RPMI7951 (cell line): ENCODE measurements around the gene PPP1R15B. TPM values are rescaled to one million over a fixed set of nuclear protein-coding genes. Genes with fewer than 3 reads are reported as not detected.

Experiments used
- DNase-seq: peaks from one replicate; pipeline ENCODE4 v3.0.0-alpha.2; 2012; ENCODE audit warnings: low read depth
- total RNA-seq: library from RNA; depleted of rRNA; stranded (reverse); fragments of >200 nt; shearing (Covaris generic); gene quantifications from 2 replicates; pipeline ENCODE4 v1.2.3, GENCODE V29; 2014

PPP1R15B gene
- total RNA-seq, 1 experiment from 2014 or later = 21.7 TPM

DNA sequence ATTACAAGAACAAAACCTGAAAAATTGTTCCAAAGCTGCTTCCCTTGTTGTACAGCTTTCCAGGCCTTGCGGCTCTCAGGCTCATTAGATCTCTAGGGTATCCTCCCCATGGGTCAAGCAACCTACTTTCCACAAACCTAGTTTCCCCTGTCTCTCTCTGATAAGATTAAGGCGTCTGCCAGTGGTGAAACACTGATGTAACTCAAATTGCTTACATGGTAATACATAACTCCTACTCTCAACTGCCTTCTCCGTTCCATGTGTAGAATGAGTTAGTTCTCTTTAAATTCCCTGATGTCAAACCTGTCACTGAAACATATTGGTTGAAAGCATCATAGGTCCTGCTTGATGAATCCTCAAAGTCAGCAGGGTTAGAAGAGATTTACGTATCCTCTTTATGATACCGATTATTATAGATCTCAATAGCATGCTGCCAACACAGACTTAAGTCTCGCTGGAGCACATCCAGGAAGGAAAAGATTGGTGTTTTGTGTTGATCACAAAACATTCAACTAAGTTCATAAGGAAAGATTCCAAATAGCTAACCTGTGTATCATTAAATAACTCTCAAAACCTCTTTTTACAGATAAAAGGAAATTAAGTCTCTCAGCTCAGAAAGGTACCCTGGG is 10.6 kb downstream of the PPP1R15B start:
- no peak for DNase-seq

DNA sequence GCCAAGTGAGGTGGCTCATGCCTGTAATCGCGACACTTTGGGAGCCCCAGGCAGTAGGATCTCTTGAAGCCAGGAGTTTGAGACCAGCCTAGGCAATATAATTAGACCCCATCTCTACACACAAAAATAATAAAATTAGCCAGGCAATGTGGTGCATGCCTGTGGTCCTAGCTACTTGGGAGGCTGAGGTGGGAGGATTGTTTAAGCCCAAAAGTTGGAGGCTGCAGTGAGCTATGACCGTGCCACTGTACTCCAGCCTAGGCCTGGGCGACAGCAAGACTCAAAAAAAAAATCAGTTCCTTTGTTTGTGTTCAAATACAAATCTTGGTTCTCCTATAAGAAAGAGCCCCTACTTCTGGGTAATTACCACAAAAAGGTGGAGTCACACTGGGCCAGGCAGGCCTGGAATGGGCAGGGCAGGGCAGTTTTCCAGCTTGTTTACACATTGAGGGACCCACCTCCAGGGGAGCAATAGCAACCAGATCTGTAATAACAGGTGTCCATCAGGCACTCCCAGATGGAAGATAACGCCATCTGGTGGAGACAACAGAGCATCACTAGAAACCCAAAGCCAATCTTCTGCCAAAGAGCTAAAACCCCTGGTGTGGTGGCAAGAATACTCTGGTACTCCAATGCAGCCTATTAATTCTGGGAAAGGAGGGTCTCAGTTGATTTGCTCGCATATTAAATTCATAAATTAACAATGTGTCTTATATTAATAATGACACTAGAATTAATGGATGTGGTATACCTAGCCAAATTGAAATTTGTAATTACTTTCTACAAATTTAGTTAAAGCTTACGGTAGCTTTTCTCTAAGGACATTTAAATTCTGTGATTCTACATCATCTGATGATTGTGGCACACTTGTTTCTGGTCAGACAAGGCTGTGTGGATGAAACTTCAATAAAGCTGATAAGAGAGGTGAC is 13.2 kb downstream of the PPP1R15B start:
- peak; percentile 72 for DNase-seq

DNA sequence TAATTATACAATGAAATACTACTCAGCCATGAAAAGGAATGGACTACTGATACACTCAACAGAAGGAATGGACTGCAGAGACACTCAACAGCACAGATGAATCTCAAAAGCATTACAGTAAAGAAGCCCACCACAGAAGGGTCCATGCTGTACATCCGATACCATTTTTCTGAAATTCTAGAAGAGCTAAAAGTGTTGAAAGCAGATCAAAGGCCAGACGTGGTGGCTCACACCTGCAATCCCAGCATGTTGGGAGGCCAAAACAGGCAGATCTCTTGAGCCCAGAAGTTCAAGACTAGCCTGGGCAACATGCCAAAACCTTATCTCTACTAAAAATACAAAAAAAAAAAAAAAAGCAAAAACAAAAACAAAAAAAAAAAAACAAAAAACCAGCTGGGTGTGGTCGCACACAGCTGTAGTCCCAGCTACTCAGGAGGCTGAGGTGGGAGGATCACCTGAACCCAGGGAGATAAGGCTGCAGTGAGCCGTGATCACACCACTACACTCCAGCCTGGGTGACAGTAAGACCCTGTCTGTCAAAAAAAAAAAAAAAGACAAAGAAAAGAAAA is 15.5 kb downstream of the PPP1R15B start:
- no peak for DNase-seq

DNA sequence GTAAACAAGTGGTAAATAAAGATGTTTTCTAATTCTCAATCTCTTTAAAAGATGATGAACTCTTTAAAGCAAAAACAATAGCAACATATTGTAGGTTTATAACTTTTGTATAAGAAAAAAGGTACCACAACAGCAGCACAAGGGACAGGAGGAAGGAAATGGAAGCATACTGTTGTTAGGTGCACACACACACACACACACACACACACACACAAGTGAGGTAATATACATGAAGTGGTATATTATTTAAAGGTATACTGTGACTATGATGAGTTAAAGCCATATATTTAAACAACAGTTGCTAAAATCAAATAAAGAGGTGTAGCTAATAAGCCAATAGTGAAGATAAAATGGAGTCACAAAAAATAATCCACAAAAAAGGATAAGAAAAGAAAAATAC is 20.0 kb downstream of the PPP1R15B start:
- no peak for DNase-seq

DNA sequence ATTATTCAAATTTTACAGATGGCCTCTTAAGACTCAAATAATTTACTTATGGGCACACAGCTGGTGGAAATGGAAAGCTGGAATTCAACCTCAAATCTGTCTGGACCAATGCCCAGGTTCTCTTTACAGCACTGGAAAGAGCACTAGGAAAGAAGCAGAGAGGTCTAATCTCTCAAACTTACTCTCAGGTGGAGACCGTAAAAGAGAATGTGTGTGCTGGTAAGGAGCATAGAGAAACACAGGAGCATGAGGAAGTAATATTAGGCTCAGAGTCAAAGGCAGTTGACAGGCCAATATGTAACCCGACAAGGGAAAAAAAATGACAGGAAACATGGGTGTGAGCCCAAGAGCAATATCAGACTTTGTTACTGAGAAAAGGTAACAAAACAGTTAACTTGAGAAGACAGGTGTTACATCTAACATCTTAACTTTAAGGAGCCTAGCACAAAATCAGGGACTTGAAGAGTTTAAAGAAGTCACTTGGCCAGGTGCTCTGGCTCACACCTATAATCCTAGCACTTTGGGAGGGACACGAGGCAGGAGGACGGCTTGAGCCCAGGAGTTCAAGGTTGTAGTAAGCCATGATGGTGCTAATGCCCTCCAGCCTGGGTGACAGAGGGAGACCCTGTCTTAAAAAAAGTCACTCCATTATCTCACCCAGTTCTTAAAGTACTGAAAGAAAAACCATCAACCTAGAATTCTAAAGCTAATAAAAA is 20.7 kb downstream of the PPP1R15B start:
- no peak for DNase-seq

DNA sequence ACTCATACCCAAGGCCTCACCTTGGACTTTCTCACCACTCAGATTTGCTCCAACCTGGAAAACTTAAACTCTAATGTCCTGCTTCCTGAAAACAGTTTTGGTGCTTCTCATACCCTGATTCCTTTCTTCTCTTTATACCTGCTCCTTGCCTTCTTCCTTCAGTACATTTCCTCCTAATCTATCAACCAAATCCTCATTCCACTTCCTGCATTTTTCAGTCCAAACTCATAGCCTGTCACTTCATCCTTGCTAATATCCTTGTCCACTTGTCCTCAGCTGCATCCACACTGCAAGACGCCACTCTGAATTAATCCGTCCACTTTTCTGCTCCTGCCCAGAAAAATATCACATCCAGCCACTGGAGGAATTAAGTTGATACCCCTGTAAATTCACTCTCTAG is 25.9 kb downstream of the PPP1R15B start:
- DNase-seq = no peak

DNA sequence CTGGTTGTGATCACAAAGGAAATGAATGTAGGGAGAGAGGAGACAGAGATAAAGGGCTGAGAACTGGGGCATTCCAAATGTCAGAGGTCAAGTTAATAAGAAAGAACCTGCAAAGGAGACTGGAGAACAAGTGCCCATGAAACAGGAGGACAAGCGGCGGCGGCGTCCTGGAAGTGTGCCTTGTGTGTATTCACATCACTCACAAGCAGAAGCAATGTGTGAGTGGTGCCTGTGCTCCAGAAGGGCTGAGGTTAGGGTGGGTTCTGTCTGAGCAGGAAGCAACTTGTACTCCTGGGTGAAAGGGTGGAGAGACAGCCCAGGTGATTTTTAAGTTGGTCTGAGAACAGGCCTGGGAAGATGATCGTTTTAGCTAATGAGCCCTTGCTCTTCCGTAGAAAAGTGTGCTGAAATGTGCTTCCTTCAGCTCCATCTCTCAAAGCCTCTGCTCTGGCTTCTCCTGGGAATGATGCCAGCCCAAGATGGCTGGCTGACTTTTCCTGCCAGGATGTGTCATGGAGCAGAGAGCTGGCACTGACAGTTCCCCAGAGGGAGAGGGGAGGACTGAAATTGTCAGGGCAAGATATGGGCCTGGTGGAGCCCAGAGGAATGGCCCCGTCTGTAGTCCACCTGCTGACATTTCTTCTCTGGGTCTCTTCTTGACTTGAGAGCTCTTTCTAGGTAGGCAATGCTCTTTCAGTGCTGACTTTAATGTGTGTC is 26.8 kb downstream of the PPP1R15B start:
- DNase-seq = peak; percentile 71

DNA sequence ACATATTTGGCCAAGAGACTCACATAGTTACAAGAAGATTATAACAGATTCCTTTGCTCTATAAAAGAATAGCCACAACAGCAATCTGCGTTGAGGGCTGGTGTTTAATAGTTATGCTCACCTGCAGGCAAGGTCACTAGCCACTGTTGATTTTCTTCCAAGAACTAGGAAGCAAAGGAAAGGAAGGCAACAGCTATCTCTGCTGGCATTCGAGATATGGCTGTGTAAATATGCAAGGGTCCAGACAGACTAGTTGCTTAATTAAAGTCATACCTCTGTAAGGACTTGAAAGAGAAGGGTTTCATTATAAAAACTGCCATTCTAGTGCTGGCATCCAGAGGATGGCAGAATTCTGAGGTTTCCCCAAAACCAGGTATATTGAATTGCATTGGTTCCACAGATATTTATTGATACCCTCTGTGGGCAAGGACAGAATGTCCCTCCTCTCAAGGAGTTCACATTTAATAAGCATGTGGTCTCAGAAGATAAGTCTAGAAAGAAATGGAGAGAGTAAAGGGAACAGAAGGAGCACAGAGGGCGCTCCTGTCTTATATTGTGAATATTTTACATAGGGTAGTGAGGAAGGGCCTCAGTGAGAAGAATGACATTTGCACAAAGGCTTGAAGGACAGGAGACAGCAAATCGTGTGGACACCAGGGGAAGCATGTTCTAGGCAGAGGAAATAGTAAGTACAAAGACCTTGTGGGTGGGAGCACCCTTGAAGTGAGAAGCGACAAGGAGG is 28.3 kb downstream of the PPP1R15B start:
- no peak for DNase-seq

DNA sequence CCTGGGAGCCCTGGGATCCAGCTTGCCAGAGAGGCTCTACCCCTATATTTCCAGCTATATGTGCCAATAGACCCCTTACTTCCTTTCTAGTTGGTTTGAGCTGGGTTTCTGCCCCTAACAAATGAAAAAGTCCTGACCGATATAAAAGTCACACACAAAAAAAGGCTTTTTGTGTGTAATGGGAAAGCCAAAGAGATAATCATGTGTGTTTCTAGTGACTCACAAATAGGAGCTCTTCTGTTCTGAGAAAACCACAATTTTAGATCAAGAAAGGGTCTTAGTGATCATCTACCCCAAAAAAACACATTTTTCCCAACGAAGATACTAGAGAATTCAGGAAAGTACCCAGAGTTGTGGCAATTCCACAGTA is 28.9 kb downstream of the PPP1R15B start:
- DNase-seq = peak; percentile 13

DNA sequence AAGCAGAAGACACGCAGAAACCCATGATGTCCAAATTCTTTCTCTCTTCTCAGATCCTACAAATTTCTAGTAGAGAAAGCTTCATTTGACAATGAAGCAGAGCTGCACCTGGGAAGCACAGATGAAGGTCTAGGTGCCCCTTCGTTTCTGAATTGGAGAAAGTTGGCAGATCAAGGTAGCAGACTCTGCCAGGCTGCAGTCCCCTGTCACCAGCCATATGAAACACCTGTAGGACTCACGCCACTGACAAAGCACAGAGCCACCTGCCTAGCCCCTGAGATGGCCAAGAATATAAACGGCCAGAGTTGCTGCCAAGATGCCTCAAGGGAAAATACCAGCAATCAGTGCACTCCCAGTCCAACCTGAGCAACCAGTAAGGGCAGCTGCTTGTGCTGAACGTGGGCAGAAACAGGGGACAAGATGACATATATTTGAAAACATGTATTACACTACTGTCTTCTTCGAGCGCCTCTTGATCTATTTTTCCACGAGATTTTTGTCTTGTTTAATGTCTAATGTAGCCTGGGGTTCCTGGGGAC is 31.3 kb downstream of the PPP1R15B start:
- no peak for DNase-seq

DNA sequence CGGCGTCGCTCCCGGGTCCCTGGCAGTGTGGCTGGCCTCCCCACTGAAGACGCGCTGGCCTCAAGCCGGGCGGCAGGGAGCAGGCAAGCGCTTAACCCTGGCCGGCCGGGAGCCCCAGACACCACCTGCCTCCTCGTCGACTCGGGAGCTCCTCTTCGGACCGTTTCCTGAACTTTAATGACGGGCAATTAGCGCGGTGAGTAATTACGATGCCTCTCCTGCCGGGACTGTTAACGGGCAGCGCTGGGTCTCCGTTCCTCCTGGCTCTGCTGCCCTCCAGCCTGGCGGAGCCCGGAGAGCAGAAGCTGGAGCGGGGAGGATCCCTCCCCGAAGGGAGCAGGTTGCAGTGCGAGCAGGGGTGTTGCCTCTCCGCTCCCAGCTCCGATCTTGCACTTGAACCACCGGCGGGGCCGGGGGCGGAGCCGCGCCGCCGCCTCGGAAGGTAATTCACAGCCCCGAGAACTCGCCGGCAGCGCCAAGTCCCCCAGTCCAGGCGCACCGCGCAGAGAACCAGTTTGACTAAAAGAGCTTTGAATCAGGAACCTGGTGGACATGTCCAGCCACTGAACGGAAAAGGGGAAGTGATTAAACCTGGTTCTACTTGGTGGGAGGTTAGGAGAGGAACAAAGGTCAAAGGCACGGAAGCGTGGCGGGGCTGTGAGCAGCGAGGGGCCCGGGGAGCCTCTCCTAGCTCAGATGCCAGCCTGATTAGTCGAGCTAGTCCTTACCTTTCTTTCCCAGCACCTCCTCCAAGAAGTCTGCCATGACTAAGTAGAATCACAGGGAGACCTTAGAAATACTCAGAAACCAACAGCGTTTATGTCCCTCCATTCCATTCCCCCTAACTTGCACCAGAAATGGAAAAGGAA is 33.6 kb downstream of the PPP1R15B start:
- peak; percentile 15 for DNase-seq

DNA sequence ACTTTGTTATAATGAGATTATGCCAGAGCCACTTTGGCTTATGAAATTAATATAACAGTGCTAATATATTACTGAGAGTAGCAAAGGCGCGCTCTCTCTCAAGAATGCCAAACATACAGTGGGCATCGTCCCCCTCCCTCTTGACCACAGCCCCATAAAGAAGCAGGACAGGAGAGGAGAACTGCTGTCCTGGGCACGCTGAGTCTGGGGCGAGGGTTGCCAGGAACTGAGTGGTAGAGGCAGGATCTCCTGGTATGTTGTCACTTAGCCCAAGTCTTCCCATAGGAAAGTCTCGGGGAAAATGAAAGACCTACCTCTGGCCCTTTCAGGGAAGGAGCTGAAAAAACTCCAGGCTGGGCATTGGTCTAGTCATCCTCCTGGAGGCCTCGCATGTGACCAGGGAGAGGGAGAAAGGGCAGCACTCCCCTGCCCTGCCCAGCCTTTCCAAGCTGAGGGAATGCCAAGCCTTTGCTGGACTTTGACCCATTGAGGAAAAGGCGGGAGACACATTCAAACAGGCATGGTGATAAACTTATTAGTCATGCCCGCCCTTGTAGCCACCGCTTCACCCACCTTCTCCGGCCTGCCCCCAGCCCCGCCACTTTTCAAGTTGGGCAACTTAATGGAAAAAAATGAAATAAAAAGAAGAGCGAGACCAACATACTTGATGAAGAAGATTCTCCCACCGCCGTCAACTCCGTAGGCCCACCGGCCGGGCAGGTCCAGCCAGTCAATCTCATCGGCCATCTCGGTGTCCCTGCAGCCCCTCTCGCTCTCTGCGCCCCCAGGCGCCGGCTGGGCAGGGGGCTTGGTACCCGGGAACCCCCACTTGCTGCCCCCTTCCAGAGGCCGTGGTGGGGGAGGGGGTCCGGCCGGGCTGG is 34.5 kb downstream of the PPP1R15B start:
- DNase-seq = no peak

DNA sequence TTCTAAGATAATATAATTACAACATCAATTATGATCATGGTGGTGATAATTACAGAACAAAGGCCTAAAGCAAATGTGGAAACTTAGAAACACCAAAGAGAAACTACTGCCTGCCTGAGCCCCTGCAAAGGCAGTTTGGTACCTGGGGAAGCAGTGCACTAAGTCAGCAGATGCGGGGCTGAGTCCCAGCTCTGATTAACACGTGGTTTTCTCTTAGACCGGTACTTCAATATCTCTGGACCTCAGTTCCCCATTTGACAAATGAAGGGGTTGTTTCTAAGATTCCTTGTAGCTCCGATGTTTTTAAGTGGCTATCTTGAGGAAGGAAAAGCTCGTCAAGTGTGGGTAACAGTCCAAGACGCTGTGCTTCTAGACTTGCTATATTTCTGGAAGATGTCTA is 35.2 kb downstream of the PPP1R15B start:
- no peak for DNase-seq

DNA sequence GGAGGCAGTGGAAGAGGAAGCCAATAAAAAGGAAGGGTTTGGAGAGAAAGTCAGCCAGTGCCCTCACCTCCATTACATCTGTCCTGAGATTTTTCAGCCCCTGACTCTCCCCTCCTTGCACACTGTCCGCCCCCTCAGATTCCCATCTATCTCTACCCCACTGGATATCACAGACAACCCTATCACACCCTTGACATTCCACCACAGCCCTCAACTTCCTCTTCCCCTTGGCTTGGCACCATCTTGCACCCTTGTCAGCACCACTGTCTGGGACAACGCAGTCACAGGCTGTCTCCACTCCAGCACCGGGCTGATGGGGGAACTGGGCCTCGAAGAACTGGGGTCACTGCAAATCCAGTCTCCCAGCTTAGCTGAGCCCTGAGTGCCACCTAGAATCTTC is 37.7 kb downstream of the PPP1R15B start:
- no peak for DNase-seq

DNA sequence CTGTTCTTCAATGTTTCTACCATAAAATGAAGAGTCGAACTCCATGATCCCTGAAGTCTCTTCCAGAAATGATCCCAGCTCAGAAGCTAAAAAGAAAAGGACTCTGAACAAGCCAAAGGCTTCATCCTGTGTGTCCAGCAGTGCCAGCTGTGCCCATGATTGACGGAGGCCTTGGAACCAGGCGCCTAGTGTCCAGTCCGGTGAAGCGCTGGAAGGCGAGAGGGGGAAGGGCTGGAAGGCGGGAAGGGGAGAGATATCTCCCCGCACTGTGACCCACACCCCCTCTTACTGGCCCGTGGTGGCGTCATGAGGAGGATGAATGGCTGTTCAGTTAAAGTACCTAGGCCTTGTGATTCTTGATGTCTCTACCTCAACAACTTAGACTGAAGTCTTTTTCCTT is 41.4 kb downstream of the PPP1R15B start:
- no peak for DNase-seq

DNA sequence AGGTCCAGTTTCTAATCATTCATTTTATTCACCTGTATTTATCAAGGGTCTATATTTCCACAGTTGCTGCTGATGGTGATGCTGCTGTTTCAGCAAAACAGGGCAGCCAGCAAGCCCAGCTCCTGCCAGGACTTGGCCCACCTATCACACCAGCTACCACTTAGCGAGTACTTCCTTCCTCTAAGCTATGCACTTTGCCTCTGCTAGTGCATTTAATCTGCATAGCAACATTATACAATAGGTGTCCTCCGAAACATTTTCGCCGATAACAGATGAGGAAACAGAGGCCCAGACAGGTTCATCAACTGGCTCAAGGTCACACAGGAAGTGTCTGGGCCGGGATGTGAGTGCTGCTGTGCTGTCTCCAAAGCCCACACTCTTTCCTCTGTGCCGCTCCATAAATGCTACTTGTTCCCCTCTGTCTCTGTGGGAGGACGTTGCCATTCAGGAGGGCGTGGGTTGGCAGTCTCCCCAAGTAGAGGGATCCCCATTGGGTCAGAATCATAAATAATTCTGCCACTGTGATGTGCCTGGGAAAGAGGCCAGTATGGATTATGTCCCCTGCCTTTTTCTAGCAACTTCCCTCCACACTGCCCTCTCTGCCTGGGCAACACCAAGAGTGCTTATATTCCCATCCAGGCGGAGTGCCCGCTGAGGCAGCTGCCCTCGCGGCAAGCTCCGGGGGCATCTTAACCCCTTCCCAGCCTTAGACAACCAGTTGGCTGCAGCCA is 42.5 kb downstream of the PPP1R15B start:
- no peak for DNase-seq

DNA sequence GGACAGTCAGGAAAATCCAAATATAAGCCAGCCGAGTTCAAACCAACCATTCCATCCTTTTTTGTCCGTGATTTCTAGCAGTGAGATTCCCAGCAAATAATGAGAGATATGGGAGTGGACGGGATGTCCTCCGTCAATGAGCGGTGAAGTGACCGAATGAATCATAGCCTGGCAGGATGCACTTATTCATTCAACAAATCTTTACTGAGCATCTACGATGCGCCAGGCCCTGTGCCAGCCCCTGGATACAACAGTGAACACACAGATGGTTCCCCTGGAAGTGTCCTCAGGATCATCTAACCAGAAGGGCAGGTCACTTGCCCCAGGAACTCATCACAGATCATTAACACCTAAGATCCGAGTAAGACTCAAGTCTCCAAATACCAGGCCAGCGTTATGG is 43.7 kb downstream of the PPP1R15B start:
- DNase-seq = peak; percentile 56
